Naive thymus-derived CD4-positive, alpha-beta T cell (primary cell): ENCODE results near the gene CEBPZ. TPM values are rescaled to one million over a fixed set of nuclear protein-coding genes. Genes with fewer than 3 reads are reported as not detected.

Source experiments
- ATAC-seq: fragments of 150-1000 bp; cut with Tn5 transposase; 2 replicates; pipeline ENCODE4 v1.10.0; 2021; ENCODE audit warnings: mild to moderate bottlenecking, moderate library complexity
- CTCF ChIA-PET: fragments of 350-600 bp; sonication (Branson Sonifier 250); formaldehyde crosslinking; loops from one replicate; lab custom pipeline; 2021; ENCODE audit warnings: antibody characterized with exemption; lab: Charles Lee
- POLR2A ChIA-PET: fragments of 350-600 bp; sonication (Branson Sonifier 250); formaldehyde crosslinking; loops from one replicate; lab custom pipeline; 2021; ENCODE audit warnings: antibody characterized with exemption, inconsistent platforms; lab: Charles Lee
- DNase-seq, 9 donors: peaks; one replicate each; pipeline versions ENCODE4 v3.0.0 to v3.0.0-alpha.2; 2020 to 2022; ENCODE audit warnings: mixed read lengths in 1 of 9
- H3K27ac ChIP-seq: one replicate; pipeline ENCODE4 v1.7.0; 2013; ENCODE audit warnings: mild to moderate bottlenecking, low read depth, low read length, moderate library complexity
- H3K27me3 ChIP-seq, 2 donors: one replicate each; pipeline ENCODE4 v1.7.0; 2013; ENCODE audit warnings: low read length in 2 of 2, mild to moderate bottlenecking in 2 of 2, moderate library complexity in 2 of 2; ENCODE audit not compliant: control insufficient read depth in 2 of 2, insufficient read depth in 2 of 2
- H3K36me3 ChIP-seq, 3 experiments: 1 replicate in 2 of 3; 2 replicates in 1 of 3; pipeline ENCODE4 v1.7.0; 2013; ENCODE audit warnings: low read length in 3 of 3, mild to moderate bottlenecking in 3 of 3, moderate library complexity in 1 of 3; ENCODE audit not compliant: insufficient read depth in 3 of 3, control insufficient read depth in 2 of 3
- H3K4me1 ChIP-seq, 2 donors: one replicate each; pipeline ENCODE4 v1.7.0; 2013; ENCODE audit warnings: low read length in 2 of 2, mild to moderate bottlenecking in 2 of 2, moderate library complexity in 1 of 2; ENCODE audit not compliant: control insufficient read depth in 2 of 2, insufficient read depth in 2 of 2
- H3K4me3 ChIP-seq: 2 replicates; pipeline ENCODE4 v1.7.0; 2013; ENCODE audit warnings: mild to moderate bottlenecking, low read length
- H3K9me3 ChIP-seq, 3 experiments: 1 replicate in 2 of 3; 2 replicates in 1 of 3; pipeline ENCODE4 v1.7.0; 2013; ENCODE audit warnings: low read length in 3 of 3; ENCODE audit not compliant: control insufficient read depth in 2 of 3
- H3K27ac Mint-ChIP-seq, 9 donors: one replicate each; pipeline ENCODE4 v1.8.0; 2020 to 2022; ENCODE audit warnings: mixed read lengths in 9 of 9, mild to moderate bottlenecking in 8 of 9, moderate library complexity in 5 of 9, inconsistent platforms in 2 of 9
- H3K27me3 Mint-ChIP-seq, 5 donors: one replicate each; pipeline ENCODE4 v1.8.0; 2021 to 2022; ENCODE audit warnings: mixed read lengths in 5 of 5, mild to moderate bottlenecking in 1 of 5
- H3K36me3 Mint-ChIP-seq, 5 donors: one replicate each; pipeline ENCODE4 v1.8.0; 2020 to 2022; ENCODE audit warnings: mixed read lengths in 5 of 5, mild to moderate bottlenecking in 3 of 5, inconsistent platforms in 1 of 5
- H3K4me1 Mint-ChIP-seq, 7 donors: one replicate each; pipeline ENCODE4 v1.8.0; 2020 to 2022; ENCODE audit warnings: mixed read lengths in 7 of 7, mild to moderate bottlenecking in 3 of 7, inconsistent platforms in 1 of 7
- H3K4me3 Mint-ChIP-seq, 10 donors: one replicate each; pipeline ENCODE4 v1.8.0; 2020 to 2022; ENCODE audit warnings: mild to moderate bottlenecking in 10 of 10, mixed read lengths in 10 of 10, moderate library complexity in 6 of 10, inconsistent platforms in 2 of 10
- H3K9me3 Mint-ChIP-seq, 11 donors: one replicate each; pipeline ENCODE4 v1.8.0; 2020 to 2022; ENCODE audit warnings: mixed read lengths in 11 of 11, mild to moderate bottlenecking in 4 of 11, inconsistent platforms in 1 of 11, moderate library complexity in 1 of 11
- intact Hi-C, 2 donors: fragments of 100-400 bp; cut with micrococcal nuclease; formaldehyde crosslinking; loops; one replicate each; pipeline ENCODE4 v1.15.1; 2023
- polyA plus RNA-seq, 2 donors: library from polyadenylated mRNA; unstranded; fragments of 300-500 nt; fragmentation: Illumina TruSeq; gene quantifications; one replicate each; pipeline ENCODE4 v1.2.3, GENCODE V29; 2021
- total RNA-seq, 6 experiments: library from RNA in 5 of 6; stranded (reverse) in 5 of 6; gene quantifications; 1 replicate in 5 of 6; 2 replicates in 1 of 6; pipeline ENCODE4 v1.2.3 and lab custom pipeline; 2021 to 2026

The CEBPZ gene
- total and polyA plus RNA-seq, 7 experiments from 2014 or later, result 27.1 to 67.6 (median 55.5) TPM

- Mint-ChIP-seq H3K36me3 (peaks cover 9 to 27% (median 22%) of the 10 kb centered on the region in 5 donors), H3K4me3 (peak within 1 kb of the TSS; percentile 88 to 99 (median 94)), H3K27me3 (peaks cover 0 to 4% (median 0%) of the 10 kb centered on the region in 5 donors), H3K4me1 (peaks cover 29 to 57% (median 48%) of the 10 kb centered on the region in 7 donors), H3K9me3 (no peaks in the 10 kb centered on the region), H3K27ac (peak within 1 kb of the TSS; percentile 86 to 96 (median 92))
- intact Hi-C loops, result loop anchor here (1.0 to 5.0 kb wide), 7 partner anchors 39 to 1220 kb away; partner anchors contain the start of genes CEBPZ (in 2 of the 2), CEBPZOS (in 2 of the 2), GPATCH11 (in 2 of the 2) and HEATR5B (in 2 of the 2)
- no peaks in the 10 kb centered on the region for H3K9me3 ChIP-seq
- H3K27me3 ChIP-seq, result no peaks in the 10 kb centered on the region
- ATAC-seq, result peak; percentile 96
- CTCF ChIA-PET, result interaction anchor here (0.6 to 1.2 kb wide), 4 partner anchors 9 to 382 kb away, joined by 3 to 4 read pairs (median 3); no protein-coding TSS in a partner anchor
- DNase-seq, result peak; percentile 59 to 85 (median 80)
- POLR2A ChIA-PET, result interaction anchor here (0.7 to 4.0 kb wide), 4 partner anchors 9 to 1594 kb away, joined by 3 to 15 read pairs (median 3); partner anchors contain the start of genes CEBPZOS and SRSF7
- H3K36me3 ChIP-seq, result peaks cover 0 to 4% (median 0%) of the 10 kb centered on the region in 3 experiments
- peaks cover 18 to 25% of the 10 kb centered on the region in 2 donors for H3K4me1 ChIP-seq
- peak within 1 kb of the TSS; percentile 92 for H3K4me3 ChIP-seq
- peak within 1 kb of the TSS; percentile 81 for H3K27ac ChIP-seq
Measured at GRCh38 chr2:37156857-37157714, 74.3 kb downstream of the CEBPZ start, which contains the start of gene EIF2AK2. Gene EIF2AK2, minus strand, starts transcription at chr2:37156980. Its CDS starts 9,174 bp downstream, at chr2:37147806.

DNA sequence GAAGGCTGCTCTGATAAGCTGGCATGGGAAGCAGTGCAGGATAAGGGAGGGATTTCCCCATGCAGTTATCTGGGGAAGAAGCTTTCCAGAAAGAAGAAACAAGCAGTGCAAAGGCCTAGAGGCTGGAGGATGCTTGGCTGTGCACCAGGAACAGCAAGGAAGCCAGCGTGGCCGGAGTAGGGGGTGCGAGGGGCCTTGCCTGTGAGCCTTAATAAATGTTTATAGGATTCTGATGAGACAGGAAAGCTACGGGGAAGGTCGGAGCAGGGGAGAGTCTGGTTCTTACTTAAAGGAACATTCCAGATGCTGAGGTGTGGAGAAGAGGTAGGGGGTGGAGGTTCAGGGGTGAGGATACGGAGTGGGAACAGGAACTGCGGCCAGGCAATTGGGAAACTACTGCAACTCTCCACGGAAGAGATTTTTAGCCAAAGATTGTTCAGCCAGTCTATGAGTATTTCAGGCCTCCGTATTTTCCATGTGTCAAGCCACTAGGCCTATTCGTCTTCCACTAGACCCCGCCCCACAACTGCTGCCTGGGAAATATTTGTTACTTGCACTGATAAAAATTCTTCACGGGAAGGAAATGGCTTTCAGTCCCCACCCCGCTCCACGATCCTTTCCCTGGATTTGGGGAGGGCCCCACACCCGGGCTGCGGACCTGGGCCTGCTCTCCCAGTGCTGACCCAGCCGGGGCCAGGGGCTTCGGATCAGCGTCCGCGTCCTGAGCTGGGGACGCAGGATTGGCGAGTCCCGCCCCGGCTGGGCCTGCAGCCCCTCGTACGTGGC lies 75.1 kb downstream of the CEBPZ start:
- Mint-ChIP-seq H3K4me1 (peaks cover 29 to 62% (median 52%) of the 10 kb centered on the region in 7 donors), H3K36me3 (peaks cover 9 to 32% (median 26%) of the 10 kb centered on the region in 5 donors), H3K4me3 (peak overlapping the region; percentile 88 to 99 (median 94)), H3K27me3 (peaks cover 0 to under 1% (median 0%) of the 10 kb centered on the region in 5 donors), H3K27ac (peak overlapping the region; percentile 86 to 96 (median 92)), H3K9me3 (no peaks in the 10 kb centered on the region)
- peak overlapping the region; percentile 92 for H3K4me3 ChIP-seq
- DNase-seq, result peak in 7 of 9 donors; percentile 3 to 30 (median 14)
- H3K27me3 ChIP-seq, result no peaks in the 10 kb centered on the region
- H3K27ac ChIP-seq, result peak overlapping the region; percentile 81
- ATAC-seq, result peak; percentile 28
- H3K9me3 ChIP-seq, result no peaks in the 10 kb centered on the region
- ChIA-PET CTCF (interaction anchor here (0.6 kb wide), 1 partner anchor 381 kb away, joined by 3 read pairs; no protein-coding TSS in a partner anchor), POLR2A (interaction anchor here (0.7 to 4.0 kb wide), 4 partner anchors 8 to 1595 kb away, joined by 3 to 15 read pairs (median 3); partner anchors contain the start of genes CEBPZOS and SRSF7)
- peaks cover 0 to 4% (median 0%) of the 10 kb centered on the region in 3 experiments for H3K36me3 ChIP-seq
- peaks cover 21 to 25% of the 10 kb centered on the region in 2 donors for H3K4me1 ChIP-seq
- intact Hi-C loops, result loop anchor here (1.0 to 5.0 kb wide), 7 partner anchors 40 to 1221 kb away; partner anchors contain the start of genes STRN (in 2 of the 2), ATL2 (in 1 of the 2), CEBPZ (in 1 of the 2) and CEBPZOS (in 1 of the 2)

GRCh38 chr2:37154785-37155184 lies 76.6 kb downstream of the CEBPZ start:
- POLR2A ChIA-PET, result interaction anchor here (0.6 to 4.0 kb wide), 2 partner anchors 43 to 61 kb away, joined by 9 to 15 read pairs; partner anchors contain the start of gene CEBPZOS
- Histone ChIP-seq H3K36me3 (peaks cover 0 to 4% (median 0%) of the 10 kb centered on the region in 3 experiments), H3K27ac (no peak overlapping the region), H3K4me3 (no peak overlapping the region), H3K9me3 (no peaks in the 10 kb centered on the region), H3K4me1 (peaks cover 22 to 33% of the 10 kb centered on the region in 2 donors), H3K27me3 (no peaks in the 10 kb centered on the region)
- DNase-seq, result no peak
- CTCF ChIA-PET, result interaction anchor here (0.6 kb wide), 1 partner anchor 473 kb away, joined by 5 read pairs; no protein-coding TSS in a partner anchor
- Mint-ChIP-seq H3K36me3 (peaks cover 9 to 32% (median 26%) of the 10 kb centered on the region in 5 donors), H3K4me3 (peak overlapping the region in 9 of 10 donors; percentile 6 to 99 (median 92)), H3K27ac (peak overlapping the region in 5 of 9 donors; percentile 86 to 96 (median 94)), H3K27me3 (no peaks in the 10 kb centered on the region), H3K4me1 (peaks cover 33 to 77% (median 65%) of the 10 kb centered on the region in 7 donors), H3K9me3 (no peaks in the 10 kb centered on the region)
- no peak for ATAC-seq
- intact Hi-C loops, result loop anchor here in 1 of 2 donors (5.0 kb wide), 1 partner anchor 1223 kb away; the partner anchor contains the start of gene ATL2

DNA sequence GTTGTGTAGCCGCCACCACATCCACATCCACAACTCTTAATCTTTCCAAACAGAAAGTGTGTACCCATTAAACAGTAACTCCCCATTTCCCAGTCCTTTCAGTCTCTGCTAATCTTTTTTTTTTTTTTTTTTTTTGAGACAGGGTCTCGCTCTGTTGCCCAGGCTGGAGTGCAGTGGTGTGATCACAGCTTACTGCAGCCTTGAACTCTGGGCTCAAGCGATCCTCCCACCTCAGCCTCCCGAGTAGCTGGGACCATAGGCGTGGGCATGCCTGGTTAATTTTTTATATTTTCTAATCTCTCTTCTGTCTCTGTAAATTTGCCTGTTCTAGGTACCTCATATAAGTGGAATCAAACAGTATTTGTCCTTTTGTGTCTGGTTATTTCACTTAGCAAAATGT lies 78.2 kb downstream of the CEBPZ start:
- no peak for DNase-seq
- Histone ChIP-seq H3K4me3 (no peak overlapping the region), H3K27me3 (no peaks in the 10 kb centered on the region), H3K9me3 (no peaks in the 10 kb centered on the region), H3K4me1 (peaks cover 21 to 32% of the 10 kb centered on the region in 2 donors), H3K27ac (no peak overlapping the region), H3K36me3 (peaks cover 0 to 8% (median 0%) of the 10 kb centered on the region in 3 experiments)
- Mint-ChIP-seq H3K4me3 (peak overlapping the region in 3 of 10 donors; percentile 9 to 50 (median 14)), H3K9me3 (no peaks in the 10 kb centered on the region), H3K27me3 (no peaks in the 10 kb centered on the region), H3K36me3 (peaks cover 9 to 40% (median 35%) of the 10 kb centered on the region in 5 donors), H3K27ac (peak overlapping the region in 4 of 9 donors; percentile 2 to 33 (median 16)), H3K4me1 (peaks cover 36 to 80% (median 71%) of the 10 kb centered on the region in 7 donors)
- intact Hi-C loops, result no loop called here
- ChIA-PET POLR2A (no interaction called here), CTCF (interaction anchor here (0.8 kb wide), 1 partner anchor 104 kb away, joined by 3 read pairs; no protein-coding TSS in a partner anchor)
- no peak for ATAC-seq
